Liver (tissue), 9 donors: ENCODE data around the gene BCL3. TPM values are rescaled to one million over a fixed set of nuclear protein-coding genes. Genes with fewer than 3 reads are reported as not detected.

Experiments
- DNase-seq: peaks from one replicate; pipeline ENCODE4 v3.0.0-alpha.2; 2017; ENCODE audit warnings: low spot score
- H3K27ac ChIP-seq, 2 donors: one replicate each; pipeline ENCODE4 v1.7.0; 2013; ENCODE audit warnings: inconsistent platforms in 2 of 2, low read length in 2 of 2, control low read depth in 1 of 2, low read depth in 1 of 2, mild to moderate bottlenecking in 1 of 2
- H3K27me3 ChIP-seq, 4 donors: one replicate each; pipeline versions ENCODE4 v1.6.1 to v1.7.0; 2013; ENCODE audit warnings: low read length in 3 of 4, inconsistent platforms in 1 of 4, mild to moderate bottlenecking in 1 of 4, moderate library complexity in 1 of 4; ENCODE audit not compliant: control insufficient read depth in 4 of 4, insufficient read depth in 4 of 4
- H3K36me3 ChIP-seq, 4 donors: one replicate each; pipeline versions ENCODE4 v1.6.1 to v1.7.0; 2013; ENCODE audit warnings: low read length in 3 of 4, mild to moderate bottlenecking in 3 of 4, low read depth in 1 of 4, moderate library complexity in 1 of 4; ENCODE audit not compliant: control insufficient read depth in 4 of 4, insufficient read depth in 3 of 4
- H3K4me1 ChIP-seq, 4 donors: one replicate each; pipeline versions ENCODE4 v1.6.1 to v1.7.0; 2013; ENCODE audit warnings: low read length in 3 of 4, mild to moderate bottlenecking in 3 of 4, moderate library complexity in 1 of 4; ENCODE audit not compliant: control insufficient read depth in 4 of 4, insufficient read depth in 4 of 4
- H3K4me3 ChIP-seq, 3 donors: one replicate each; pipeline versions ENCODE4 v1.6.1 to v1.7.0; 2013; ENCODE audit warnings: low read length in 3 of 3, control low read depth in 1 of 3, low read depth in 1 of 3, mild to moderate bottlenecking in 1 of 3
- H3K9ac ChIP-seq, 2 donors: one replicate each; pipeline ENCODE4 v1.7.0; 2013; ENCODE audit warnings: low read length in 2 of 2, mild to moderate bottlenecking in 2 of 2, moderate library complexity in 2 of 2, control low read depth in 1 of 2, low read depth in 1 of 2
- H3K9me3 ChIP-seq, 4 donors: one replicate each; pipeline versions ENCODE4 v1.6.1 to v1.7.0; 2013; ENCODE audit warnings: low read length in 3 of 4; ENCODE audit not compliant: control insufficient read depth in 4 of 4
- CTCF ChIP-seq: fragments of 150-350 bp; IDR thresholded peaks from 2 replicates; pipeline ENCODE4 v1.5.1; 2017; ENCODE audit warnings: improper control_type of control experiment, low read depth, low read length; ENCODE audit not compliant: missing input control
- EGR1 ChIP-seq, 2 donors: IDR thresholded peaks; 2 replicates each; pipeline ENCODE4 v1.6.1; 2016 to 2018; ENCODE audit warnings: antibody characterized with exemption in 2 of 2, low read depth in 2 of 2
- FOXA1 ChIP-seq: IDR thresholded peaks from 2 replicates; pipeline ENCODE4 v1.6.1; 2016; ENCODE audit warnings: antibody characterized with exemption
- FOXA2 ChIP-seq: IDR thresholded peaks from 2 replicates; pipeline ENCODE4 v1.6.1; 2016; ENCODE audit warnings: antibody characterized with exemption
- GABPA ChIP-seq, 2 donors: IDR thresholded peaks in 1 of 2; conservative IDR thresholded peaks in 1 of 2; 2 replicates each; pipeline ENCODE4 v1.6.1; 2016; ENCODE audit warnings: antibody characterized with exemption in 2 of 2, mild to moderate bottlenecking in 1 of 2, moderate library complexity in 1 of 2
- HNF4A ChIP-seq, 2 donors: conservative IDR thresholded peaks; 2 replicates each; pipeline ENCODE4 v1.6.1; 2016; ENCODE audit warnings: antibody characterized with exemption in 2 of 2, mild to moderate bottlenecking in 2 of 2
- HNF4G ChIP-seq: IDR thresholded peaks from 2 replicates; pipeline ENCODE4 v1.6.1; 2016; ENCODE audit warnings: antibody characterized with exemption
- JUND ChIP-seq, 2 donors: IDR thresholded peaks; 2 replicates each; pipeline ENCODE4 v1.6.1; 2016; ENCODE audit warnings: antibody characterized with exemption in 2 of 2
- NR2F2 ChIP-seq: IDR thresholded peaks from 2 replicates; pipeline ENCODE4 v1.6.1; 2016; ENCODE audit warnings: antibody characterized with exemption
- RAD21 ChIP-seq, 2 donors: IDR thresholded peaks; 2 replicates each; pipeline ENCODE4 v1.6.1; 2016; ENCODE audit warnings: antibody characterized with exemption in 2 of 2, mild to moderate bottlenecking in 2 of 2
- RXRA ChIP-seq, 2 donors: IDR thresholded peaks; 2 replicates each; pipeline ENCODE4 v1.6.1; 2017 to 2018; ENCODE audit warnings: antibody characterized with exemption in 2 of 2, mild to moderate bottlenecking in 1 of 2
- SP1 ChIP-seq: IDR thresholded peaks from 2 replicates; pipeline ENCODE4 v1.6.1; 2018; ENCODE audit warnings: antibody characterized with exemption, mild to moderate bottlenecking
- TAF1 ChIP-seq: conservative IDR thresholded peaks from 2 replicates; pipeline ENCODE4 v1.6.1; 2016; ENCODE audit warnings: antibody characterized with exemption, mild to moderate bottlenecking
- YY1 ChIP-seq: IDR thresholded peaks from 2 replicates; pipeline ENCODE4 v1.6.1; 2016; ENCODE audit warnings: antibody characterized with exemption, mild to moderate bottlenecking
- WGBS: extraction: QIAGEN DNeasy Blood & Tissue Kit; methylation state at CpG from one replicate; pipeline ENCODE4 v1.1.7; 2013; 5-methylcytosine and 5-hydroxymethylcytosine counted together
- polyA plus RNA-seq, 2 donors: library from polyadenylated mRNA; stranded (reverse) in 1 of 2; unstranded in 1 of 2; fragments of 200-250 nt in 1 of 2; fragments of >200 nt in 1 of 2; fragmentation: Nextera tagmentation in 1 of 2; extraction: Ambion mirVana in 1 of 2; gene quantifications; one replicate each; pipeline versions ENCODE4 v1.2.1 to v1.2.3, GENCODE V29; 2013 to 2015
- total RNA-seq, 2 donors: library from RNA; depleted of rRNA; stranded (reverse); fragments of >200 nt; gene quantifications; one replicate each; pipeline ENCODE4 v1.2.3, GENCODE V29; 2014
- TF ChIP-seq, protein P1 (sequence below): IDR thresholded peaks from 2 replicates; pipeline ENCODE4 v1.6.1; 2016; ENCODE audit warnings: antibody characterized with exemption
- TF ChIP-seq, protein P2 (sequence below): IDR thresholded peaks from 2 replicates; pipeline ENCODE4 v1.6.1; 2016; ENCODE audit warnings: antibody characterized with exemption
- TF ChIP-seq, protein P3 (sequence below): IDR thresholded peaks from 2 replicates; pipeline ENCODE4 v1.6.1; 2016; ENCODE audit warnings: antibody characterized with exemption, mild to moderate bottlenecking
- TF ChIP-seq, protein P4 (sequence below): IDR thresholded peaks from 2 replicates; pipeline ENCODE4 v1.6.1; 2016; ENCODE audit warnings: antibody characterized with exemption
- donor health status: healthy.
- donor health status: healthy.
- donor health status: healthy.
- donor health status: healthy.
- donor health status: healthy.

The BCL3 gene
- total and polyA plus RNA-seq, 4 donors: 4.5 to 63.6 (median 19.7) TPM

GRCh38 chr19:44752816-44753625 is 4.5 kb downstream of the BCL3 start (continued):
- TF ChIP-seq, protein P1, sequence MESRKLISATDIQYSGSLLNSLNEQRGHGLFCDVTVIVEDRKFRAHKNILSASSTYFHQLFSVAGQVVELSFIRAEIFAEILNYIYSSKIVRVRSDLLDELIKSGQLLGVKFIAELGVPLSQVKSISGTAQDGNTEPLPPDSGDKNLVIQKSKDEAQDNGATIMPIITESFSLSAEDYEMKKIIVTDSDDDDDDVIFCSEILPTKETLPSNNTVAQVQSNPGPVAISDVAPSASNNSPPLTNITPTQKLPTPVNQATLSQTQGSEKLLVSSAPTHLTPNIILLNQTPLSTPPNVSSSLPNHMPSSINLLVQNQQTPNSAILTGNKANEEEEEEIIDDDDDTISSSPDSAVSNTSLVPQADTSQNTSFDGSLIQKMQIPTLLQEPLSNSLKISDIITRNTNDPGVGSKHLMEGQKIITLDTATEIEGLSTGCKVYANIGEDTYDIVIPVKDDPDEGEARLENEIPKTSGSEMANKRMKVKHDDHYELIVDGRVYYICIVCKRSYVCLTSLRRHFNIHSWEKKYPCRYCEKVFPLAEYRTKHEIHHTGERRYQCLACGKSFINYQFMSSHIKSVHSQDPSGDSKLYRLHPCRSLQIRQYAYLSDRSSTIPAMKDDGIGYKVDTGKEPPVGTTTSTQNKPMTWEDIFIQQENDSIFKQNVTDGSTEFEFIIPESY: no peak

DNA sequence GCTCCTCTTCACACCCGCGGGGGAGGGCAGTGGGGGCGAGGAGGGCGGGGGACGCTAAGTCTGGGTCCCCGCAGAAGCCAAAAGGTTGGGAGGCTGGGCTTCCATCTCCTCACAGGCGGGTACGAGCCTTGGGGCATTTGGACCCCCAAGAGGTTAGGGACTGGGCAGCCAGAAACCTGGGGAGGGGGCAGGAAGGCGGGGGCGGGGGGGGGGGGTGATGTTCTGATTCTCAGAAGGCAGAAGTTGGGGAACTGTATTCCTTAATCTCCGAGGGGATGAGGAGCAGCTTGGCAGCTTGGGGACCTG is 5.1 kb downstream of the BCL3 start:
- DNase-seq: no peak
- peaks cover 27 to 55% (median 43%) of the 10 kb centered on the region in 4 donors for H3K4me1 ChIP-seq
- peak overlapping the region; percentile 51 to 60 (median 59) for H3K4me3 ChIP-seq
- no peaks in the 10 kb centered on the region for H3K27me3 ChIP-seq
- peak overlapping the region; percentile 85 to 92 for H3K27ac ChIP-seq
- no peaks in the 10 kb centered on the region for H3K9me3 ChIP-seq
- H3K9ac ChIP-seq: peak overlapping the region; percentile 63 to 66
- TF ChIP-seq YY1 (no peak), SP1 (peak; percentile 0)
- H3K36me3 ChIP-seq: peaks cover 17 to 35% (median 28%) of the 10 kb centered on the region in 4 donors
- WGBS: under 1% methylated on average over 11 of the region's 11 CpGs

GRCh38 chr19:44753932-44754749 is 5.6 kb downstream of the BCL3 start:
- no peaks in the 10 kb centered on the region for H3K9me3 ChIP-seq
- peak; percentile 64 for DNase-seq
- peak overlapping the region; percentile 63 to 66 for H3K9ac ChIP-seq
- TF ChIP-seq RAD21 (IDR thresholded peaks at IDR 0.05) (peak; percentile 11 to 27), FOXA1 (no peak), SP1 (peak; percentile 71), TAF1 (no peak), HNF4G (no peak), YY1 (peak; percentile 37), CTCF (no peak), HNF4A (conservative IDR thresholded peaks at IDR 0.05) (peak; percentile 48 to 63), RXRA (IDR thresholded peaks at IDR 0.05) (peak; percentile 87 to 88), NR2F2 (peak; percentile 33), FOXA2 (no peak), JUND (IDR thresholded peaks at IDR 0.05) (peak; percentile 17 to 38), EGR1 (IDR thresholded peaks at IDR 0.05; ENCODE audit: low read depth in 2 of 2) (peak; percentile 55 to 71), GABPA (IDR thresholded peaks at IDR 0.05 in 1 of 2, conservative IDR thresholded peaks at IDR 0.05 in 1 of 2) (peak in 1 of 2 donors; percentile 56)
- TF ChIP-seq, protein P2, sequence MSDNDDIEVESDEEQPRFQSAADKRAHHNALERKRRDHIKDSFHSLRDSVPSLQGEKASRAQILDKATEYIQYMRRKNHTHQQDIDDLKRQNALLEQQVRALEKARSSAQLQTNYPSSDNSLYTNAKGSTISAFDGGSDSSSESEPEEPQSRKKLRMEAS: peak; percentile 78
- TF ChIP-seq, protein P3, sequence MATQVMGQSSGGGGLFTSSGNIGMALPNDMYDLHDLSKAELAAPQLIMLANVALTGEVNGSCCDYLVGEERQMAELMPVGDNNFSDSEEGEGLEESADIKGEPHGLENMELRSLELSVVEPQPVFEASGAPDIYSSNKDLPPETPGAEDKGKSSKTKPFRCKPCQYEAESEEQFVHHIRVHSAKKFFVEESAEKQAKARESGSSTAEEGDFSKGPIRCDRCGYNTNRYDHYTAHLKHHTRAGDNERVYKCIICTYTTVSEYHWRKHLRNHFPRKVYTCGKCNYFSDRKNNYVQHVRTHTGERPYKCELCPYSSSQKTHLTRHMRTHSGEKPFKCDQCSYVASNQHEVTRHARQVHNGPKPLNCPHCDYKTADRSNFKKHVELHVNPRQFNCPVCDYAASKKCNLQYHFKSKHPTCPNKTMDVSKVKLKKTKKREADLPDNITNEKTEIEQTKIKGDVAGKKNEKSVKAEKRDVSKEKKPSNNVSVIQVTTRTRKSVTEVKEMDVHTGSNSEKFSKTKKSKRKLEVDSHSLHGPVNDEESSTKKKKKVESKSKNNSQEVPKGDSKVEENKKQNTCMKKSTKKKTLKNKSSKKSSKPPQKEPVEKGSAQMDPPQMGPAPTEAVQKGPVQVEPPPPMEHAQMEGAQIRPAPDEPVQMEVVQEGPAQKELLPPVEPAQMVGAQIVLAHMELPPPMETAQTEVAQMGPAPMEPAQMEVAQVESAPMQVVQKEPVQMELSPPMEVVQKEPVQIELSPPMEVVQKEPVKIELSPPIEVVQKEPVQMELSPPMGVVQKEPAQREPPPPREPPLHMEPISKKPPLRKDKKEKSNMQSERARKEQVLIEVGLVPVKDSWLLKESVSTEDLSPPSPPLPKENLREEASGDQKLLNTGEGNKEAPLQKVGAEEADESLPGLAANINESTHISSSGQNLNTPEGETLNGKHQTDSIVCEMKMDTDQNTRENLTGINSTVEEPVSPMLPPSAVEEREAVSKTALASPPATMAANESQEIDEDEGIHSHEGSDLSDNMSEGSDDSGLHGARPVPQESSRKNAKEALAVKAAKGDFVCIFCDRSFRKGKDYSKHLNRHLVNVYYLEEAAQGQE: peak; percentile 11
- TF ChIP-seq, protein P4, sequence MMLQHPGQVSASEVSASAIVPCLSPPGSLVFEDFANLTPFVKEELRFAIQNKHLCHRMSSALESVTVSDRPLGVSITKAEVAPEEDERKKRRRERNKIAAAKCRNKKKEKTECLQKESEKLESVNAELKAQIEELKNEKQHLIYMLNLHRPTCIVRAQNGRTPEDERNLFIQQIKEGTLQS: no peak
- TF ChIP-seq, protein P1: peak; percentile 26
- H3K4me1 ChIP-seq: peaks cover 27 to 55% (median 43%) of the 10 kb centered on the region in 4 donors
- WGBS: 1% methylated on average over 33 of the region's 33 CpGs
- H3K27ac ChIP-seq: peak overlapping the region; percentile 85 to 92
- H3K4me3 ChIP-seq: peak overlapping the region; percentile 51 to 60 (median 59)
- H3K27me3 ChIP-seq: no peaks in the 10 kb centered on the region
- peaks cover 18 to 37% (median 30%) of the 10 kb centered on the region in 4 donors for H3K36me3 ChIP-seq
